ENCODE measurements around the gene GRAMD1B. TPM values are rescaled to one million over a fixed set of nuclear protein-coding genes. Genes with fewer than 3 reads are reported as not detected.

Gene GRAMD1B
- total RNA-seq, 1 experiment from 2014 or later: 12.7 TPM

GRCh38 chr11:123426789-123427188 is 3.3 kb upstream of the GRAMD1B start (continued):
- TF ChIP-seq TCF7L2 (IDR thresholded peaks at IDR 0.05; ENCODE audit: borderline replicate concordance, extremely low read depth, insufficient read depth, insufficient read length) (no peak), CEBPB (IDR thresholded peaks at IDR 0.05; ENCODE audit: low read depth) (no peak), ZBTB33 (IDR thresholded peaks at IDR 0.05; ENCODE audit: extremely low read depth, insufficient replicate concordance, low read length) (no peak), ATF3 (IDR thresholded peaks at IDR 0.05) (no peak), EGR1 (IDR thresholded peaks at IDR 0.05; ENCODE audit: low read depth) (no peak)

- Histone ChIP-seq H3K9ac (ENCODE audit: low read length) (no peak overlapping the region), H3K4me1 (ENCODE audit: control insufficient read depth in 1 of 2, insufficient read depth in 2 of 2, low read length in 2 of 2) (no peaks in the 10 kb centered on the region), H3K27me3 (ENCODE audit: insufficient read depth, low read length) (peaks cover 40% of the 10 kb centered on the region), H4K20me1 (ENCODE audit: insufficient read depth) (no peaks in the 10 kb centered on the region), H3K9me2 (ENCODE audit: insufficient read depth) (no peaks in the 10 kb centered on the region), H3K27ac (ENCODE audit: low read depth, low read length) (no peak overlapping the region), H3K36me3 (ENCODE audit: control insufficient read depth in 1 of 2, insufficient read depth in 2 of 2, low read length in 2 of 2) (no peaks in the 10 kb centered on the region), H3K9me3 (ENCODE audit: control insufficient read depth in 1 of 2, insufficient read depth in 1 of 2, low read depth in 1 of 2, low read length in 2 of 2) (no peaks in the 10 kb centered on the region), H3K79me2 (ENCODE audit: insufficient read depth, low read length) (no peaks in the 10 kb centered on the region), H2AFZ (ENCODE audit: low read depth, low read length, poor library complexity, severe bottlenecking) (no peak overlapping the region), H3K4me2 (ENCODE audit: low read length) (no peak overlapping the region), H3K4me3 (replicated peaks in 1 of 2; ENCODE audit: low read depth in 1 of 2, low read length in 2 of 2) (no peak overlapping the region)
- ATAC-seq (no peak), DNase-seq (ENCODE audit: low read depth, low spot score) (no peak)
- POLR2A ChIA-PET: no interaction called here
- CTCF ChIA-PET: interaction anchor here (1.1 kb wide), 1 partner anchor 20 kb away, joined by 4 read pairs; no protein-coding TSS in a partner anchor
- TF ChIP-seq EGR1 (IDR thresholded peaks at IDR 0.05; ENCODE audit: low read depth) (no peak), JUND (IDR thresholded peaks at IDR 0.05) (no peak), EZH2phosphoT487 (IDR thresholded peaks at IDR 0.05; ENCODE audit: borderline replicate concordance) (no peak), TCF7L2 (IDR thresholded peaks at IDR 0.05; ENCODE audit: borderline replicate concordance, extremely low read depth, insufficient read depth, insufficient read length) (no peak), CEBPB (IDR thresholded peaks at IDR 0.05; ENCODE audit: low read depth) (no peak), ATF3 (IDR thresholded peaks at IDR 0.05) (no peak), ZNF274 (IDR thresholded peaks at IDR 0.05; ENCODE audit: low read depth, low read length) (no peak), REST (IDR thresholded peaks at IDR 0.05; ENCODE audit: low read depth) (no peak), FOSL1 (IDR thresholded peaks at IDR 0.05; ENCODE audit: low read depth) (no peak), CBX3 (IDR thresholded peaks at IDR 0.05; ENCODE audit: low read depth) (no peak), ELF1 (IDR thresholded peaks at IDR 0.05; ENCODE audit: borderline replicate concordance, low read depth) (no peak), SIN3A (IDR thresholded peaks at IDR 0.05; ENCODE audit: low read depth) (no peak), CTCF (IDR thresholded peaks at IDR 0.05 in 2 of 3, conservative IDR thresholded peaks at IDR 0.05 in 1 of 3; ENCODE audit: borderline replicate concordance in 1 of 3, insufficient read depth in 1 of 3, low read depth in 2 of 3, low read length in 2 of 3) (no peak), ZFX (IDR thresholded peaks at IDR 0.05) (no peak)
- RAD21 ChIA-PET (ENCODE audit: low non-redundant PET in 1 of 2, low total read pairs in 2 of 2, uncharacterized antibody in 2 of 2, unreplicated experiment in 2 of 2): no interaction called here
- BruUV-seq (replicated peaks): no TSS peak
- intact Hi-C loops (cut with micrococcal nuclease): no loop called here
Observed at GRCh38 chr11:123427405-123427804, 2.7 kb upstream of the GRAMD1B start.
